HG03097 (cell line): Measurements from ENCODE around the gene GAL.

Source experiments
- ATAC-seq: cut with Tn5 transposase; IDR thresholded peaks from one replicate; pipeline ENCODE4 v1.9.1; 2021; ENCODE audit not compliant: unreplicated experiment, low FRiP score

Gene GAL

GRCh38 chr11:68678031-68678441 lies 6.3 kb upstream of the GAL start:
- no peak for ATAC-seq

DNA sequence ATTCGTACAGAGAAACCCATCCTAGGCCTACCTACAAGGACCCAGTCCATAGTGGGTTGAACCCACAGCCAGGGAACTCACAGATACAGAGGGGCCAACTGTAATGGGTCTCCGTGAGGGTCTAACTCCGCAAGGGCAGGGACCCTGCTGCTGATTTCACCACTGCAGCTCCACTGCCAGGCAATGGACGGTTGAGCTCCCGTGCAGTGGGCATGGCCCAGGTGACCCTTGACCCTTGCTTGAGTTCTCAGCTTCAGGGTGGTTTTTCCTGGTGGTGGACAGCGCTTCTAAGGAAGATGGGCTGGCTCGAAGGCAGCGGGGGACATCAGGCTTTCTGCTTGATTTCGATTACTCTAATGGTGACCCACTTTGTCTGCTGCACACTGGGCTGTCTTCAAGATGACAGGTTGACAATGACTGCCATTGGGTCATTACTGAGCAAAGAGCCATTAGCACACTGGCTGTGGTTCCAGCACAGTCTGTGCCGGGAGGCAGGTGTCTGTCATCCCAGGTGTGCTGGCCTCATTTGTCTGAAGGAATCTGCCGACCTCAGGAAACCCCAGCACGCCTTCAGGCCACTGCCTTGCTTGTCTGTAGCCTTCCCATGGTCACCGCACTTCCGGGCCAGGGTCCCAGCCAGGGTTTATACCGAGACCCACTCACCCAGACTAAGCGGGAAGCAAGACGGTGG lies 3.7 kb upstream of the GAL start:
- no peak for ATAC-seq

DNA sequence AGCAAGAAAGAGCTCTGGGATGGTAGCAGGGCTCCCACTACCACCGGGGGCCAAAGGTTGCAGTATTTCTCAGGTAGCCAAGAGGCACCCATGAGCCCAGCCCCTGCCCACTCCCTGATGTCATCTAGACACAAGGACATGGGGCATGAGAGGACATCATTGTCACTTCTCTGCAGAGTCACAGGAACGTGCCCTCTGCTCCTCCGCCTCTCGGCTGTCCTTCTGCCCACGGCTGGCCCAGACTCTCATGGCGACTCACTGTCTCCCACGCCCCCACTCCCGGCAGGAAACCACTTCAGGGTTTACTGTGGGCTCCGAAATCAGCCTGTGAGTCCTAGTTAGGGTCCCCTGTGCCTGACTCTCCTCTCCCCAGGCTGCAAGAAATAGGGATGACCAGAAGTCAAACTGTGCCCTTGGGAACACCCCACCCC lies 1.8 kb upstream of the GAL start:
- no peak for ATAC-seq

DNA sequence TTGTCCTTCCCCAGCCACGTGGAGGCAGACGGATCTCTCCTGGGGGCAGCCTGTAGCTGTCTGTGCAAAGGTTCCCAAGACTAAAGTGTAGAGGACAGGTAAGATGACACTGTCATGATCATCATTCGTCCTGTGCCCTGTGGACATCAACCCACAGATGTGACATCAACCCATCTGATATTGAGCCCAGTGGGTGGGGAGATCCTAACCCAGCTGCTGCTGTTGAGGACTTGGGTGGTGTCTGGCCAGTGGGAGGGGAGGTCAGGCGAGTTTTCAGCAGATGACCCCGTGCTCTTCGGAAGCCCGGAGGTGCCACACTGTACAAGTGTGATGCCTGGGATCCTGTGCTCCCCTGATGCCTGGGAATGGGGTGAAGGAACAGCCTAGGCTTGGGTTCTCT lies 1.2 kb upstream of the GAL start:
- no peak for ATAC-seq

DNA sequence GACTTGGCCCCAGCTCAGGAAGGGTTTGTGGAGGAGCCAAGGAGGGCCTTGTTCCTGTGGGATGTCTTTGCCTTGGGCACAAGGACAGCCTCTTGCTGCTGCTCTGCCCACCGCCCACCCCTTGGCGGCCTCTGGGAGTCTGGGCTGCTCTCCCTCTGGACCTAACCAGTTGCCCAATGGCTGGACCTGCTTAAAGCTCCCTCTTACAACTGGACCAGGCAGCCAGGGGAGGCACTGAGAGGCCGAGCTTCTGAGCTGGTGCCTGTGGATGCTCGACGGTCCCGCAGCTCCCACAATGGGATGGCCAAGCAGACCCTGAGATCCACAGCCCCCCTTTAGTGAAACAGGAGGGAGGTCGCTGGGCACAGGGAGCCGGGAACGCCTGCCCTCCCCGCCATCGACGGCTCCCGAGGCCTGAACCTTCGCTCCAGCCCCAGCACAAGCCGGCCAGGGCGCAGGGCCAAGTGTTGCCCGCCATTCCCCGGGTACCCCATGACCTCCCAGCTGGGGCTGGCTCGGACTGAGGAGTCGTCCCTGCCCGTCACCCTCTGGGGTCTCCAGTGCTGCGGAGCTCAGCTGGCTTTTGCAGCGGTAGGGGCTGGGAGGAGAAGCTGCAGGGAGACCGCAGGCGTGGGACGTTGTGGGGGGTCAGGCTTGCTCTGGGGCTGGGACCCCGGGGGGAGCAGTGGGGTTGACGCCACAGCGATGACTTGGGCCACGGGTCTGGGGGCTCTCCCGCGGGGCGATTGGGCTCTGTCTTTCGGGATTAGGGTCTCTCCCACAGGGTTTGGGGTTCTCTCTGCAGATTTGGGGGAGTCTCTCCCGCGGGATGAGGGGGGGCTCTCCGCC lies 584 bp upstream of the GAL start:
- ATAC-seq: no peak

- ATAC-seq: no peak
Observed at GRCh38 chr11:68685656-68686380, 1.5 kb downstream of the GAL start.

DNA sequence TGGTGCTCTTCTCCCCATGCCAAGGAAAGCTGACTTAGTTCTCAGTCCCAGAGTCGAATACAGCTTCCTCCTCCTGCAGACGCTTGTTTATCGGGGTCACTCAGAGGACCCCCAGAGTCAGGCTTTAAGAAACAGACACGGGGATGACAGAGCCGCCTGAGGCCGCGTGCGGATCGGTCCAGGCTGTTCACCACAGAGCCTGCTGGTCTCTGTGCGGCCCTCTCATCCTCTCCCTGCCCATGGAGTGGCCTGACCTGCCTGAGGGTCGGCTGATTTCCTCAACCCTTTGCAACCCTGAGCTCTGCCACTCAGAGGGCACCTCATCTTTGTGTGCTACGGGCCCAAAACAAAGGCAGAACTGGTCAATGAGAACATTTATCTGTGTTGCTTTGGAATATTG lies 2.1 kb downstream of the GAL start:
- ATAC-seq: no peak

DNA sequence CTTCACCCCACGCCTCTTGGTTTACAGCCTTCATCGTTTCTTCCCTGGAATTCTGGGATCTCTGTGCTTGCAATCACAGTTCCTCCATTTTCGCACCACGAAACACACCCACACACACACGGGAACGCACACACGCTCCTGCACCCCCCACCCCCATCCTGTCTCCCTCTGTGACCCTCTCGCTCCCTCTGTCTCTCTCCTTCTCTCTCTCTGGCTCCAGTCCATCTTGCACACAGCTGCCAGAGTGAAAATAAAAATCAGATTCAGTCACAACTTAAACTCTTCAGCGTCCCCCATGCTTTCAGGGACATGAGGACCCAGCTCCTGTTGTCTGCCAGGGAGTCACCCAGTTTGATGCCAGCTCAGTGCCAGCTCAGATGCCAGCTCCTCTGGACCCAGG lies 3.0 kb downstream of the GAL start:
- ATAC-seq: no peak

DNA sequence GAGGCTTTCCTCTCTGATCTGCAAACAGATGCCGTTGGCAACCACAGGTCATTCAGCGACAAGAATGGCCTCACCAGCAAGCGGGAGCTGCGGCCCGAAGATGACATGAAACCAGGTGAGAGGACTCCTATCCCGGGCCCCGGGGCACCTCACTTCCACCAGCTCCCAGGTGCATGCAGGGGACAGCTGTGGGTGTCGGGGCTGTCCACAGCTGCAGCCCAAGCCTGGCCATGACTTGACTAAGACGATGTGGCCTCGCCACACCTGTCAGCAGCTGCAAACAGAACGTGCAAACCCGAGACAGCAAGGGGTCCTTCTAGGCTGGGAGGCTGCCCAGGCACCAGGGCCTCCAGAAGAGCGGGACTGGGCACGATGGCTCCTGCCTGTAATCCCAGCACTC lies 3.6 kb downstream of the GAL start:
- ATAC-seq: no peak

DNA sequence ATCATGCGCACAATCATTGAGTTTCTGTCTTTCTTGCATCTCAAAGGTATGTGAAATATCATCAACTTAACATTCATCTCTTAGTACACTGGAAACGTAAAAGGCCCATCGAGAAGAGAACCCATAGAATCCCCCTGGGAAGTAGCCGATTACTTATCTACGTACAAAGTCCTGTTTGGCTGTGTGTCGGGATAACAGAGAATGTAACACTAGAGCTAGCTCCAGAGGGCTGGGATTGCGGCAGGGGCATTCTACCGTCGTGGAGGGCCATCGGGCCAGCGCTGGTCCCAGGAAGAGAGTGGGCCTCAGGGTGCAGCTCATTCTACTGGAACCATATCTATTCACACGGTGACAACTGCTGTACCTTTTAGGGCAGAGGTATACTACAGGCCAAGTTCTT lies 4.5 kb downstream of the GAL start:
- ATAC-seq: no peak

GRCh38 chr11:68689737-68690625 lies 5.6 kb downstream of the GAL start:
- ATAC-seq: no peak

DNA sequence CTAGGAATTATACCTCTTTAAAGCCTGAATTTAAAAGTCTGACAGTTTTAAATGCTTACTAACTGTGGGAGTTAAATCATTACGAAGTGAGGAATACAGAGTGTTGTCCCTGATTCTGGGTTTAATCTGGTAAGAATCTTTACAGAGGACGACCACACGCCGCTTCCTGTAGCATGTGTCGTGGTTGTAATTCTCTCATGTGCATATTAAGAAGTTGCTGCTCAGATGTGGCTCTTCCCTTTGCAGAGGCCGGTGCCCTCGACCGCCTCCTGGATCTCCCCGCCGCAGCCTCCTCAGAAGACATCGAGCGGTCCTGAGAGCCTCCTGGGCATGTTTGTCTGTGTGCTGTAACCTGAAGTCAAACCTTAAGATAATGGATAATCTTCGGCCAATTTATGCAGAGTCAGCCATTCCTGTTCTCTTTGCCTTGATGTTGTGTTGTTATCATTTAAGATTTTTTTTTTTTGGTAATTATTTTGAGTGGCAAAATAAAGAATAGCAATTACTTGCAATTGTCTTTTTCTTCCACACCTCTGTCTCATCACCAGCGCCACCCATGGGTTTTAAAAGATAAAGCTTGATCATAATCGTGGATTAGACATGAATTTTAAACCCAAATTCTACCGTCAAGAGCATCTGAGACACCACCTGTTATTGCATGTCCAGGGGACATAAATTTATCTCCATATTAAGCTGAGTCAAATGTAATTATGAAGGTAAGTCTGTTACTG lies 6.5 kb downstream of the GAL start:
- no peak for ATAC-seq

- no peak for ATAC-seq
Observed at GRCh38 chr11:68691402-68691784, 7.0 kb downstream of the GAL start.

DNA sequence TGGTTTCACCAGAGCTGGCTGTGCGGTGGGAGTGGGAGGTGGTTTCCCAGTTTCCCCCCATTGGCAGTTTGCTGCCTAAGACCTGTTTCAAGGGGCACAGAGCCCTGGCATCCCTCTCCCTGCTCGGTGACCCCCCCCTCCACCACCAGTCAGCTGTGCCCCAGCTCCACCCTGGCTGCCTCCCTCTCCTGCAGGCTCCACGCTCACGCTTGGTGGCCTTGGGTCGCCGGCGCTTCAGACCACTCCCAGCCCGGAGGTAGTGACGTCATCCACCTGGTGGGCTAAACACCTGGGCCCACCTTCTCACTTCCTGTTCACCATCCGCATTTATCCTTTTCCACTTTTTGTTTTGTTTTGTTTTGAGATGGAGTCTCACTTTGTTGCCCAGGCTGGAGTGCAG lies 7.8 kb downstream of the GAL start:
- ATAC-seq: no peak

DNA sequence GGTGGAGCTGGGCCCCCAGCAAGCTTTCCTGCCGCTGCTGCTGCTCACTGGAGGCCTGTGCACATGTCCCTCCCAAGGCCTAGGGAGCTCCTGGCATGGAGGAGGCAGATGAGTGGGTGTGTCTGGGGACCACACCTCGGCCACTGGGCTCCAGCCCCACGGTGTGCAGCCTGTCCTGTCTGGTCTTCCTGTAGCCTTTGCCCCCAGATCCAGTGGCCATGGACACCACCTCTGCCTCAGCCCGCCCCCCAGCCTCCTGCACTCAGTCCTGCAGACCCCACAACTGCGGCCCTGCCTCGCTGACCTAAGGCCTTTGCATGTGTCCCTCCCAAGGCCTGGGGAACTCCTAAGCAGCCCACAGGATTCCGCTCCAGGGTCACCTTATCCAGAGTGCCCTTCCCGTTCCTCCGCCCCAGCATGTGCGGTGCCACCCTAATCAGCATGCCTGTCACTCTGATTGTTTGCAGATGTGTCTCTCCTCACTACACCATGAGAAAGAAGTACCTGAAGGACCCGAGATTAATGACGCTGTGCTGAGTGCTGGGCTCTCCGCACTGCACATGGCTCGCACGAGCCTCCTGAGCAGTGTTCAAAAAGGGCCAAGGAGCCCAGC lies 8.6 kb downstream of the GAL start:
- no peak for ATAC-seq

- no peak for ATAC-seq
Observed at GRCh38 chr11:68693484-68693882, 9.1 kb downstream of the GAL start.

DNA sequence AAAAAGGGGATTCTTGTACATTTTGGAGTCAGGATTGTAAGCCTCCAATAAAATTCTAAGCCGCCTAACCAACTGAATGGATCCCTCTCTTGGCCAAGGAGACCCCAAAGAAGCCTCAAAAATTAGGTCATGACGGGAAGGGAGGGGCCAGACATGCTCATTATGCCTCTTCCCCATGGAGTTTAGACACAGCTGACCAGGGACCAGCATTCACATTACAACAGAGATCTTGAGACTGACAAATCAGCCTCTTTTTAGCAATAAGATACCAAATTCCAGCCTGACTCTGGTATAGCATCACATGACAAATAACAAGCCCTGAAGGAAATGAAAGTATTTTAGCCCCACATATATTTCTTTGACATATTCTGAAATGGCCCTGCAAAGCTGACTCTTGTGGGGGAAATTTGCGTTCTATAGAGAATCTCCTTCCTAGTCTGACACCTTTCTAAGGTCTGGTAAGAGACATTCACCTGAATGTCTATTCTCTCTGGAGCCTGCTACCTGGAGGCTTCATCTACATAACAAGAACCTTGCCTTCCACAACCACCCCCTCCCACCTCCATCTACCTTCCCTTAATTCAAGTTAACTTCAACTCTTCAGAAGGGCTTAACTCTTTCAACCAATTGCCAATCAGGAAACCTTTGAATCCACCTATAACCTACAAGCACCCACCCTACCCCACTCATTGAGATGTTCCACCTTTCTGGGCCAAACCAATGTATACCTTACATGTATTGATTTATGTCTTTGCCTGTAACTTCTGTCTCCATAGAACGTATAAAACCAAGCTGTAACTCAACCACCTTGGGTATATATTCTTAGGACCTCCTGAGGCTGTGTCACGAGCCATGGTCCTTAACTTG lies 10.3 kb downstream of the GAL start:
- no peak for ATAC-seq

GRCh38 chr11:68695531-68695930 lies 11.2 kb downstream of the GAL start:
- ATAC-seq: no peak

DNA sequence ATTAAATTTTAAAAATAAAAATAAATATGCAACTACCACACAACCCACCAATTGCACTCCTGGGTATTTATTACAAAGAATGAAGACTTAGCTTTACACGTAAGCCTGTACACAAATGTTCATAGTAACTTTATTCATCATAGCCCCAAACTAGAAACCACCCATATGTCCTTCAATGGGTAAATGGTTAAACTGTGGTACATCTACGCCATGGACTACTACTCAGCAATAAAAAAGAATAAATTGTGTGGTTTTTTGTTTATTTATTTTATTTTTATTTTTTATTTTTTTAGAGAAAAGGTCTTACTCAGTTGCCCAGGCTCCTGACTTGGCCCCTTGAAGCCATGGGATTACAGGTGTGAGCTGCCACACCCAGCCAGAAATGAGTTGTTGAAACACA lies 14.6 kb downstream of the GAL start:
- no peak for ATAC-seq
